HepG2 (cell line): ENCODE measurements around the gene RAB3A. TPM values are rescaled to one million over a fixed set of nuclear protein-coding genes. Genes with fewer than 3 reads are reported as not detected.

Experiments used
- ATAC-seq: fragments of 200-7000 bp; cut with Tn5 transposase; 3 replicates; pipeline ENCODE4 v1.9.1; 2020; ENCODE audit warnings: mild to moderate bottlenecking, moderate library complexity
- BruUV-seq: library from RNA; stranded (reverse); fragments of 400-500 nt; replicated peaks from 2 replicates; lab custom pipeline; 2021; lab: Mats Ljungman, UMichigan
- CTCF ChIA-PET: fragments of 300-600 bp; formaldehyde crosslinking; extraction: SDS; loops from one replicate; lab custom pipeline; 2021; ENCODE audit warnings: low total read pairs, inconsistent platforms, low intra/inter-chr PET ratio; lab: Yijun Ruan, JAX
- POLR2A ChIA-PET: fragments of 350-600 bp; sonication (Branson Sonifier 250); formaldehyde crosslinking; loops from one replicate; lab custom pipeline; 2020; ENCODE audit warnings: antibody characterized with exemption, inconsistent platforms; lab: Yijun Ruan, JAX
- DNase-seq: peaks from one replicate; pipeline ENCODE4 v3.0.0-alpha.2; 2015; ENCODE audit warnings: low spot score
- FAIRE-seq: peaks from 3 replicates; lab custom pipeline; 2011; peaks lifted over from hg19 to GRCh38; lab: Jason Lieb, UNC
- H2AFZ ChIP-seq: one replicate; pipeline ENCODE4 v1.6.1; 2011; ENCODE audit warnings: low read length, inconsistent platforms
- H3K27ac ChIP-seq: fragments of 300-600 bp; 3 replicates; pipeline ENCODE4 v1.8.0; 2011; ENCODE audit warnings: mixed run types, mild to moderate bottlenecking, mixed read lengths, low read length, inconsistent platforms; ENCODE audit not compliant: insufficient read depth; ENCODE audit errors: extremely low read length
- H3K27me3 ChIP-seq, 2 experiments: fragments of 200-600 bp in 1 of 2; 2 replicates in 1 of 2; 3 replicates in 1 of 2; pipeline versions ENCODE4 v1.6.0 to v1.8.0; 2011; ENCODE audit warnings: low read length in 2 of 2, mild to moderate bottlenecking in 2 of 2, moderate library complexity in 2 of 2, inconsistent platforms in 1 of 2; ENCODE audit not compliant: insufficient read depth in 2 of 2, control insufficient read depth in 1 of 2
- H3K36me3 ChIP-seq, 2 experiments: fragments of 200-600 bp in 1 of 2; replicated peaks in 1 of 2; 2 replicates in 1 of 2; 3 replicates in 1 of 2; pipeline versions ENCODE4 v1.5.1 to v1.8.0; 2011; ENCODE audit warnings: low read length in 2 of 2, inconsistent platforms in 1 of 2; ENCODE audit not compliant: insufficient read depth in 2 of 2, control insufficient read depth in 1 of 2
- H3K4me1 ChIP-seq: 2 replicates; pipeline ENCODE4 v1.5.1; 2012; ENCODE audit warnings: low read length, inconsistent platforms; ENCODE audit not compliant: insufficient read depth
- H3K4me2 ChIP-seq: 2 replicates; pipeline ENCODE4 v1.6.0; 2011; ENCODE audit warnings: low read depth, low read length, inconsistent platforms
- H3K4me3 ChIP-seq, 3 experiments: fragments of 200-600 bp in 1 of 3; sonication (generic), shearing (Covaris generic) in 1 of 3; replicated peaks in 1 of 3; 2 replicates each; pipeline ENCODE4 v1.5.1; 2011 to 2016; ENCODE audit warnings: low read length in 3 of 3, inconsistent platforms in 2 of 3, low read depth in 2 of 3, mild to moderate bottlenecking in 2 of 3, control low read depth in 1 of 3, mixed read lengths in 1 of 3; ENCODE audit not compliant: insufficient read depth in 1 of 3
- H3K79me2 ChIP-seq: one replicate; pipeline ENCODE4 v1.6.1; 2011; ENCODE audit warnings: low read length, inconsistent platforms; ENCODE audit not compliant: insufficient read depth
- H3K9ac ChIP-seq: 2 replicates; pipeline ENCODE4 v1.6.0; 2011; ENCODE audit warnings: mild to moderate bottlenecking, low read depth, low read length, inconsistent platforms; ENCODE audit not compliant: insufficient read depth
- H3K9me3 ChIP-seq: 2 replicates; pipeline ENCODE4 v1.5.1; 2012; ENCODE audit warnings: mild to moderate bottlenecking, low read length
- H4K20me1 ChIP-seq: 2 replicates; pipeline ENCODE4 v1.6.0; 2011; ENCODE audit warnings: inconsistent platforms, mild to moderate bottlenecking, low read length, moderate library complexity; ENCODE audit not compliant: insufficient read depth
- CEBPZ ChIP-seq: IDR thresholded peaks from 2 replicates; pipeline ENCODE4 v1.6.1; 2012; ENCODE audit warnings: low read length, improper control_type of control experiment
- FOXO1 ChIP-seq: sonication (generic); formaldehyde crosslinking; IDR thresholded peaks from 2 replicates; pipeline ENCODE4 v1.4.0; 2020; ENCODE audit warnings: missing genetic modification reagents
- FOXO4 ChIP-seq: sonication (generic); formaldehyde crosslinking; conservative IDR thresholded peaks from 2 replicates; pipeline ENCODE4 v1.8.1; 2023; ENCODE audit warnings: missing genetic modification reagents
- GTF2F1 ChIP-seq: fragments of 150-350 bp; IDR thresholded peaks from 2 replicates; pipeline ENCODE4 v1.6.1; 2014; ENCODE audit warnings: low read length
- ISX ChIP-seq: sonication (generic); formaldehyde crosslinking; conservative IDR thresholded peaks from 2 replicates; pipeline ENCODE4 v1.5.0; 2020; ENCODE audit warnings: missing genetic modification reagents
- SIN3B ChIP-seq: fragments of 150-350 bp; IDR thresholded peaks from 2 replicates; pipeline ENCODE4 v1.6.1; 2014; ENCODE audit warnings: low read length
- SMAD1 ChIP-seq: sonication (generic); formaldehyde crosslinking; IDR thresholded peaks from 2 replicates; pipeline ENCODE4 v1.4.0; 2020; ENCODE audit warnings: missing genetic modification reagents, low read depth, mild to moderate bottlenecking, borderline replicate concordance
- SNAPC4 ChIP-seq: sonication (generic); formaldehyde crosslinking; IDR thresholded peaks from 2 replicates; pipeline ENCODE4 v1.4.0; 2020; ENCODE audit warnings: mild to moderate bottlenecking, missing genetic modification reagents
- TFDP2 ChIP-seq: sonication (generic); formaldehyde crosslinking; IDR thresholded peaks from 2 replicates; pipeline ENCODE4 v1.4.0; 2020; ENCODE audit warnings: missing genetic modification reagents
- ZNF354B ChIP-seq: sonication (generic); formaldehyde crosslinking; IDR thresholded peaks from 2 replicates; pipeline ENCODE4 v1.8.0; 2022; ENCODE audit warnings: mild to moderate bottlenecking, missing genetic modification reagents
- WGBS: methylation state at CpG from one replicate; pipeline ENCODE4 v1.1.6; 2017; ENCODE audit warnings: low lambda C conversion rate; 5-methylcytosine and 5-hydroxymethylcytosine counted together
- in situ Hi-C: cut with HindIII; loops from 2 replicates; pipeline ENCODE4 v1.10.0; 2017; ENCODE audit warnings: low pct_unique_long_range_greater_than_20kb; ENCODE audit not compliant: extremely low pct_ligation_motif_present
- intact Hi-C: fragments of 100-400 bp; cut with micrococcal nuclease; formaldehyde crosslinking; loops from one replicate; pipeline ENCODE4 v1.10.0; 2022; ENCODE audit not compliant: unreplicated experiment
- polyA plus RNA-seq, 8 experiments: library from polyadenylated mRNA; depleted of rRNA in 3 of 8; stranded (reverse) in 7 of 8; unstranded in 1 of 8; fragments of >200 nt; fragmentation: Illumina TruSeq in 4 of 8; extraction: Trizol in 4 of 8; gene quantifications; 2 replicates each; pipeline versions ENCODE4 v1.2.1 to v1.2.3, GENCODE V29; 2011 to 2016; ENCODE audit warnings: low read depth in 4 of 8, missing spikeins in 1 of 8, mixed read lengths in 1 of 8; ENCODE audit not compliant: insufficient read depth in 1 of 8
- total RNA-seq, 5 experiments: library from RNA; depleted of rRNA; stranded (reverse); fragments of >200 nt; fragmentation: Illumina TruSeq; extraction: Trizol; gene quantifications; 2 replicates each; pipeline ENCODE4 v1.2.3, GENCODE V29; 2016; ENCODE audit warnings: low read depth in 1 of 5

The RAB3A gene
- total and polyA plus RNA-seq, 2 of the 13 experiments (the other 11 are each of a cell fraction or from before 2014, with no cell fraction given): 0.58 to 0.98 TPM

GRCh38 chr19:18198374-18198773 is 5.5 kb downstream of the RAB3A start:
- TF ChIP-seq SMAD1 (CRISPR knock-in tag) (no peak), SIN3B (no peak), GTF2F1 (no peak), FOXO4 (no peak), ZNF354B (CRISPR knock-in tag) (no peak), CEBPZ (no peak), FOXO1 (no peak), TFDP2 (no peak), SNAPC4 (CRISPR knock-in tag) (no peak), ISX (no peak)
- no peak overlapping the region for H3K4me2 ChIP-seq
- no peak overlapping the region for H3K4me3 ChIP-seq
- no peaks in the 10 kb centered on the region for H3K9me3 ChIP-seq
- peaks cover 7% of the 10 kb centered on the region for H3K79me2 ChIP-seq
- 92% methylated on average over 3 of the region's 6 CpGs for WGBS
- ChIA-PET CTCF (no interaction called here), POLR2A (no interaction called here)
- H4K20me1 ChIP-seq: no peaks in the 10 kb centered on the region
- H3K9ac ChIP-seq: no peak overlapping the region
- ATAC-seq: no peak
- peaks cover 8 to 19% of the 10 kb centered on the region in 2 experiments; a peak in 3 of 5 replicates for H3K36me3 ChIP-seq
- no peak for DNase-seq
- FAIRE-seq: no peak
- no peak overlapping the region for H2AFZ ChIP-seq
- H3K27ac ChIP-seq: no peak overlapping the region
- intact Hi-C loops (no loop called here), in situ Hi-C loops (no loop called here)
- peaks cover 17% of the 10 kb centered on the region for H3K4me1 ChIP-seq
- no TSS peak for BruUV-seq
- H3K27me3 ChIP-seq: no peaks in the 10 kb centered on the region; a peak in 1 of 5 replicates
